Osteoblast (primary cell): ENCODE results near the gene GAK. TPM values are rescaled to one million over a fixed set of nuclear protein-coding genes. Genes with fewer than 3 reads are reported as not detected.

ENCODE experiments used
- DNase-seq: peaks from one replicate; pipeline ENCODE4 v3.0.0; 2011; ENCODE audit warnings: low spot score, mixed read lengths; ENCODE audit not compliant: insufficient read length; ENCODE audit errors: missing footprints
- H2AFZ ChIP-seq: 2 replicates; pipeline ENCODE4 v1.6.0; 2011; ENCODE audit warnings: mild to moderate bottlenecking, low read length
- H3K27ac ChIP-seq: 2 replicates; pipeline ENCODE4 v1.5.1; 2011; ENCODE audit warnings: mild to moderate bottlenecking, low read depth, low read length, moderate library complexity
- H3K27me3 ChIP-seq: 2 replicates; pipeline ENCODE4 v1.6.0; 2012; ENCODE audit warnings: mild to moderate bottlenecking, control low read depth, inconsistent platforms, low read length, moderate library complexity; ENCODE audit not compliant: insufficient read depth
- H3K36me3 ChIP-seq: 2 replicates; pipeline ENCODE4 v1.5.1; 2011; ENCODE audit warnings: mild to moderate bottlenecking, low read length, control low read depth, moderate library complexity; ENCODE audit not compliant: insufficient read depth
- H3K4me1 ChIP-seq: 2 replicates; pipeline ENCODE4 v1.5.1; 2011; ENCODE audit warnings: mild to moderate bottlenecking, low read length, control low read depth, moderate library complexity; ENCODE audit not compliant: insufficient read depth
- H3K4me2 ChIP-seq: 2 replicates; pipeline ENCODE4 v1.6.0; 2011; ENCODE audit warnings: mild to moderate bottlenecking, low read length; ENCODE audit not compliant: insufficient read depth
- H3K4me3 ChIP-seq: fragments of 200-600 bp; sonication (generic); 3 replicates; pipeline ENCODE4 v1.5.1; 2012; ENCODE audit warnings: mild to moderate bottlenecking, low read length, inconsistent platforms; ENCODE audit not compliant: insufficient read depth
- H3K79me2 ChIP-seq: 2 replicates; pipeline ENCODE4 v1.6.0; 2012; ENCODE audit warnings: mild to moderate bottlenecking, low read length, control low read depth, inconsistent platforms; ENCODE audit not compliant: insufficient read depth
- H3K9me3 ChIP-seq: 2 replicates; pipeline ENCODE4 v1.5.1; 2011; ENCODE audit warnings: low read depth, low read length, control low read depth
- H4K20me1 ChIP-seq: 2 replicates; pipeline ENCODE4 v1.6.0; 2012; ENCODE audit warnings: mild to moderate bottlenecking, low read length, control low read depth; ENCODE audit not compliant: insufficient read depth
- CTCF ChIP-seq: IDR thresholded peaks from 2 replicates; pipeline ENCODE4 v1.5.1; 2011; ENCODE audit warnings: mild to moderate bottlenecking, low read depth, low read length, moderate library complexity; ENCODE audit errors: extremely low read depth
- total RNA-seq: library from RNA; depleted of rRNA; stranded (reverse); fragments of >200 nt; gene quantifications from 2 replicates; pipeline ENCODE4 v1.2.3, GENCODE V29; 2012

Gene GAK
- total RNA-seq, 1 donor, result 48.9 TPM

- H4K20me1 ChIP-seq, result peaks cover 21% of the 10 kb centered on the region
- no peak overlapping the region for H3K4me2 ChIP-seq
- peaks cover 89% of the 10 kb centered on the region for H3K79me2 ChIP-seq
- no peak for TF ChIP-seq CTCF
- H3K36me3 ChIP-seq, result no peaks in the 10 kb centered on the region
- H3K4me1 ChIP-seq, result no peaks in the 10 kb centered on the region
- no peak overlapping the region for H2AFZ ChIP-seq
- no peaks in the 10 kb centered on the region for H3K9me3 ChIP-seq
- H3K27me3 ChIP-seq, result no peaks in the 10 kb centered on the region
- no peak overlapping the region for H3K4me3 ChIP-seq
- peak; percentile 74 for DNase-seq
- no peak overlapping the region for H3K27ac ChIP-seq
These were observed 21.6 kb downstream of the GAK start for GRCh38 chr4:910366-911091.

- Histone ChIP-seq H3K4me2 (no peak overlapping the region), H4K20me1 (peaks cover 24% of the 10 kb centered on the region), H2AFZ (no peak overlapping the region), H3K4me3 (no peak overlapping the region), H3K27ac (no peak overlapping the region), H3K4me1 (no peaks in the 10 kb centered on the region), H3K79me2 (peaks cover 88% of the 10 kb centered on the region), H3K9me3 (no peaks in the 10 kb centered on the region), H3K27me3 (no peaks in the 10 kb centered on the region), H3K36me3 (peaks cover 5% of the 10 kb centered on the region)
- no peak for DNase-seq
- TF ChIP-seq CTCF, result no peak
These were observed 22.3 kb downstream of the GAK start for GRCh38 chr4:909821-910220.

- Histone ChIP-seq H4K20me1 (peaks cover 26% of the 10 kb centered on the region), H2AFZ (no peak overlapping the region), H3K4me1 (no peaks in the 10 kb centered on the region), H3K27me3 (no peaks in the 10 kb centered on the region), H3K79me2 (peaks cover 82% of the 10 kb centered on the region), H3K27ac (no peak overlapping the region), H3K4me2 (no peak overlapping the region), H3K36me3 (peaks cover 8% of the 10 kb centered on the region), H3K9me3 (no peaks in the 10 kb centered on the region), H3K4me3 (no peak overlapping the region)
- DNase-seq, result no peak
- TF ChIP-seq CTCF, result no peak
These were observed 23.0 kb downstream of the GAK start for GRCh38 chr4:909131-909571.

- no peak overlapping the region for H3K4me3 ChIP-seq
- no peaks in the 10 kb centered on the region for H3K27me3 ChIP-seq
- H3K4me2 ChIP-seq, result no peak overlapping the region
- no peaks in the 10 kb centered on the region for H3K9me3 ChIP-seq
- peaks cover 8% of the 10 kb centered on the region for H3K36me3 ChIP-seq
- H3K4me1 ChIP-seq, result no peaks in the 10 kb centered on the region
- no peak for TF ChIP-seq CTCF
- no peak for DNase-seq
- H3K27ac ChIP-seq, result no peak overlapping the region
- peaks cover 18% of the 10 kb centered on the region for H4K20me1 ChIP-seq
- H3K79me2 ChIP-seq, result peaks cover 75% of the 10 kb centered on the region
- no peak overlapping the region for H2AFZ ChIP-seq
These were observed 24.3 kb downstream of the GAK start for GRCh38 chr4:907691-908425.
